Measurements from ENCODE around the gene SGTB. TPM values are rescaled to one million over a fixed set of nuclear protein-coding genes. Genes with fewer than 3 reads are reported as not detected.

SGTB gene
- 21.2 TPM for total RNA-seq

GRCh38 chr5:65721720-65722574 is at the start of gene SGTB, which contains the start of gene NLN:
TSS of gene SGTB (minus strand) at chr5:65722109. CDS start at chr5:65720807, 1,302 bp downstream.
TSS of gene NLN (plus strand) at chr5:65722205. CDS start at chr5:65722374, 169 bp downstream.

GRCh38 chr5:65624571-65625555 is 97.0 kb downstream of the SGTB start, which contains the start of the genes SHLD3 and TRAPPC13:
TSS of gene SHLD3 (plus strand) at chr5:65625027. CDS start at chr5:65629588, 4,561 bp downstream.
TSS of gene TRAPPC13 (plus strand) at chr5:65625027. CDS start at chr5:65625061, 34 bp downstream.

GRCh38 chr5:65624025-65624570 is 97.8 kb downstream of the SGTB start, which contains the start of gene TRIM23:
TSS of gene TRIM23 (minus strand) at chr5:65624333. CDS start at chr5:65624274, 59 bp downstream.

Other genes starting within 250 kb of the SGTB start
- 48.3 TPM for gene ADAMTS6, start 240.2 kb downstream of the SGTB start, total RNA-seq
- 17.4 TPM for gene CENPK, start 158.9 kb downstream of the SGTB start, total RNA-seq
- gene PPWD1, start 158.8 kb downstream of the SGTB start, total RNA-seq, result 93.2 TPM
- 59.0 TPM for gene TRIM23, start 97.8 kb downstream of the SGTB start, total RNA-seq
- gene SHLD3, start 97.1 kb downstream of the SGTB start, total RNA-seq, result 10.0 TPM
- 52.0 TPM for gene TRAPPC13, start 97.1 kb downstream of the SGTB start, total RNA-seq
- 25.9 TPM for gene NLN, start 96 bp upstream of the SGTB start, total RNA-seq
- 158 TPM for gene ERBIN, start 204.5 kb upstream of the SGTB start, total RNA-seq

All from camera-type eye (tissue), 1 donor.